Measurements from ENCODE around the gene CCDC138.

The CCDC138 gene

DNA sequence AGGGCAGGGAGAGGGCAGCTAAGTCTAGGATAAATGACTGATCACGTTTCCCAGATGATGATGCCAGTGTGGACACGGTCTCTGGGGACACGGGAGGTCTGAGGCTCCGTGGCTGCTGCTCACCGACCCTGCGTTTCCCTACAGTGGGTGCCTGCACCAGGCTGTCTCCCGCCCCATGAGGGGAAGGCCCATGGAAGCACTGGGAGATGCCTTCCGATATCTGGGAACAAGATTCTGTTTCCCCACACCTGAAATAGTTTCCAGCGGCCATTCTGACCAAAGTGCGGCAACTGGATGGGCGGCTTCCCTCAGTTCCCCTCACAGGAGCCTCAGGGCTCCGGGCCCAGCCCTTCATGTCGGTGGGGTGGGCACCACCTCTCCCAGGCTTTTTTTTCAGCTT, 119.3 kb downstream of the CCDC138 start:
- DNase-seq (ENCODE audit: low read depth, low spot score), result no peak
- Histone ChIP-seq H3K27me3 (ENCODE audit: insufficient read depth, insufficient read length) (no peaks in the 10 kb centered on the region), H3K36me3 (ENCODE audit: insufficient read depth, insufficient read length, low read length) (no peaks in the 10 kb centered on the region), H3K9ac (ENCODE audit: insufficient read length, low read depth) (no peak overlapping the region), H3K4me3 (ENCODE audit: insufficient read length, low read depth) (no peak overlapping the region), H3K4me1 (ENCODE audit: insufficient read depth, insufficient read length) (no peaks in the 10 kb centered on the region), H3K9me3 (ENCODE audit: insufficient read depth, low read length) (no peaks in the 10 kb centered on the region)
- TF ChIP-seq SUZ12 (IDR thresholded peaks at IDR 0.05; ENCODE audit: extremely low read depth, insufficient read depth, insufficient read length) (no peak), ZNF274 (IDR thresholded peaks at IDR 0.05; ENCODE audit: low read depth, low read length) (no peak)

- Histone ChIP-seq H3K9ac (ENCODE audit: insufficient read length, low read depth) (no peak overlapping the region), H3K9me3 (ENCODE audit: insufficient read depth, low read length) (no peaks in the 10 kb centered on the region), H3K4me3 (ENCODE audit: insufficient read length, low read depth) (no peak overlapping the region), H3K4me1 (ENCODE audit: insufficient read depth, insufficient read length) (no peaks in the 10 kb centered on the region), H3K27me3 (ENCODE audit: insufficient read depth, insufficient read length) (no peaks in the 10 kb centered on the region), H3K36me3 (ENCODE audit: insufficient read depth, insufficient read length, low read length) (no peaks in the 10 kb centered on the region)
- no peak for DNase-seq (ENCODE audit: low read depth, low spot score)
- TF ChIP-seq SUZ12 (IDR thresholded peaks at IDR 0.05; ENCODE audit: extremely low read depth, insufficient read depth, insufficient read length) (no peak), ZNF274 (IDR thresholded peaks at IDR 0.05; ENCODE audit: low read depth, low read length) (no peak), YY1 (IDR thresholded peaks at IDR 0.05; ENCODE audit: insufficient read depth, insufficient read length) (no peak)
Measured at GRCh38 chr2:108906403-108907077, 120.0 kb downstream of the CCDC138 start.

- no peak for TF ChIP-seq SUZ12 (IDR thresholded peaks at IDR 0.05; ENCODE audit: extremely low read depth, insufficient read depth, insufficient read length)
- TF ChIP-seq ZNF274 (IDR thresholded peaks at IDR 0.05; ENCODE audit: low read depth, low read length), result no peak
- no peak for TF ChIP-seq YY1 (IDR thresholded peaks at IDR 0.05; ENCODE audit: insufficient read depth, insufficient read length)
- DNase-seq (ENCODE audit: low read depth, low spot score), result no peak
- Histone ChIP-seq H3K36me3 (ENCODE audit: insufficient read depth, insufficient read length, low read length) (no peaks in the 10 kb centered on the region), H3K27me3 (ENCODE audit: insufficient read depth, insufficient read length) (no peaks in the 10 kb centered on the region), H3K4me1 (ENCODE audit: insufficient read depth, insufficient read length) (no peaks in the 10 kb centered on the region), H3K9me3 (ENCODE audit: insufficient read depth, low read length) (no peaks in the 10 kb centered on the region), H3K4me3 (ENCODE audit: insufficient read length, low read depth) (no peak overlapping the region), H3K9ac (ENCODE audit: insufficient read length, low read depth) (no peak overlapping the region)
Measured at GRCh38 chr2:108907822-108908712, 121.5 kb downstream of the CCDC138 start.

DNA sequence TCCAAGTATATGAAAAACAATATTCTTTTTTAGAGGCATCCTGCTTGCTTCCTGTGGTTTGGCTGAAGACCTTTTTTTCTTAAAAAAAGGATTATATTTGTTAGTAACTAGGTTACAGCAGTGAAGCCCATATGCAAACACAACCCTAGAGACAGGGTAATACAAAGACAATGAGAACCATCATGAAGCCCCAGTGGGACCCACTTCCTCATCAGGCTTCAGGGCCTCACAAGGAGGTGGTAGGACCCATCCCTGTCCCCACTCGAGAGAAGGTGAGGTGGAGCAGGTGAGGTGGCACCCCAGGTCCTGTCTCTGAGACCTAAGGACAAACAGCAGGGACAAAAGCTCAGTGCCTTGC, 122.1 kb downstream of the CCDC138 start:
- Histone ChIP-seq H3K27me3 (ENCODE audit: insufficient read depth, insufficient read length) (no peaks in the 10 kb centered on the region), H3K9ac (ENCODE audit: insufficient read length, low read depth) (no peak overlapping the region), H3K4me1 (ENCODE audit: insufficient read depth, insufficient read length) (no peaks in the 10 kb centered on the region), H3K9me3 (ENCODE audit: insufficient read depth, low read length) (no peaks in the 10 kb centered on the region), H3K4me3 (ENCODE audit: insufficient read length, low read depth) (no peak overlapping the region), H3K36me3 (ENCODE audit: insufficient read depth, insufficient read length, low read length) (no peaks in the 10 kb centered on the region)
- TF ChIP-seq SUZ12 (IDR thresholded peaks at IDR 0.05; ENCODE audit: extremely low read depth, insufficient read depth, insufficient read length) (no peak), ZNF274 (IDR thresholded peaks at IDR 0.05; ENCODE audit: low read depth, low read length) (no peak), YY1 (IDR thresholded peaks at IDR 0.05; ENCODE audit: insufficient read depth, insufficient read length) (no peak)
- no peak for DNase-seq (ENCODE audit: low read depth, low spot score)

DNA sequence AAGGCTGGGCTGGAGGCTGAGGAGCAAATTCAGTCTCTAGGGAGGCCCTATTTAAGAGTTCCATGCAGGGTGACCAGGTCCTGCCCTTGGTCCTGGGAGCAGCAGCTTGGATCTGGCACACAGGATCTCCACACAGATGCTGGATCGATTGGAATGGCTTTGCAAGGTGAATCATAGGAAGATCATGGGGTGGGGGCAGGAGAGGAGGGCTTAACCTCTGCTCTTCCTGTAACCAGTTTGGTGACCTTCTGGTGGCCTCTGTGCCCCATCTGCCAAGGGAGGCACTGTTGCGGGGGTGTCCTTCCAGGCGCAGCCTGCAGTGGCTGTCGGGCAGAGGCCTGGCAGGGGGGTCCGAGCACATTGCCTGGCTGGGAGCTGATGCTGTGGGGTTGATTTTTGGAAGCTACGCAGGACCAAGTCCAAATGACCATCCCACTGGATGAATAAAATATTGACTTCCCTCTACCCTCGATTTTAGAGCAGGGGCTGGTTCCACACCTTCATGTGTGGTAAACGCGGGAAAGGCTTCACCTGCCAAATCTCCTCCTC, 122.8 kb downstream of the CCDC138 start:
- H3K27me3 ChIP-seq (ENCODE audit: insufficient read depth, insufficient read length), result no peaks in the 10 kb centered on the region
- no peaks in the 10 kb centered on the region for H3K4me1 ChIP-seq (ENCODE audit: insufficient read depth, insufficient read length)
- no peak overlapping the region for H3K9ac ChIP-seq (ENCODE audit: insufficient read length, low read depth)
- H3K36me3 ChIP-seq (ENCODE audit: insufficient read depth, insufficient read length, low read length), result no peaks in the 10 kb centered on the region
- no peak overlapping the region for H3K4me3 ChIP-seq (ENCODE audit: insufficient read length, low read depth)
- TF ChIP-seq SUZ12 (IDR thresholded peaks at IDR 0.05; ENCODE audit: extremely low read depth, insufficient read depth, insufficient read length) (no peak), ZNF274 (IDR thresholded peaks at IDR 0.05; ENCODE audit: low read depth, low read length) (no peak), YY1 (IDR thresholded peaks at IDR 0.05; ENCODE audit: insufficient read depth, insufficient read length) (no peak)
- DNase-seq (ENCODE audit: low read depth, low spot score), result no peak
- H3K9me3 ChIP-seq (ENCODE audit: insufficient read depth, low read length), result no peaks in the 10 kb centered on the region

GRCh38 chr2:108910011-108910431, 123.5 kb downstream of the CCDC138 start:
- H3K36me3 ChIP-seq (ENCODE audit: insufficient read depth, insufficient read length, low read length), result no peaks in the 10 kb centered on the region
- no peak for DNase-seq (ENCODE audit: low read depth, low spot score)
- no peak overlapping the region for H3K4me3 ChIP-seq (ENCODE audit: insufficient read length, low read depth)
- no peak overlapping the region for H3K9ac ChIP-seq (ENCODE audit: insufficient read length, low read depth)
- H3K27me3 ChIP-seq (ENCODE audit: insufficient read depth, insufficient read length), result no peaks in the 10 kb centered on the region
- no peaks in the 10 kb centered on the region for H3K4me1 ChIP-seq (ENCODE audit: insufficient read depth, insufficient read length)
- no peak for TF ChIP-seq ZNF274 (IDR thresholded peaks at IDR 0.05; ENCODE audit: low read depth, low read length)
- TF ChIP-seq YY1 (IDR thresholded peaks at IDR 0.05; ENCODE audit: insufficient read depth, insufficient read length), result no peak
- TF ChIP-seq SUZ12 (IDR thresholded peaks at IDR 0.05; ENCODE audit: extremely low read depth, insufficient read depth, insufficient read length), result no peak
- H3K9me3 ChIP-seq (ENCODE audit: insufficient read depth, low read length), result no peaks in the 10 kb centered on the region
